Measurements from ENCODE around the gene TMEM138. TPM values are rescaled to one million over a fixed set of nuclear protein-coding genes. Genes with fewer than 3 reads are reported as not detected.
A peak's percentile ranks its signal among the peaks of the same experiment; 100 is the strongest.

TMEM138 gene
- total RNA-seq, 1 experiment from 2014 or later: 38.8 TPM

DNA sequence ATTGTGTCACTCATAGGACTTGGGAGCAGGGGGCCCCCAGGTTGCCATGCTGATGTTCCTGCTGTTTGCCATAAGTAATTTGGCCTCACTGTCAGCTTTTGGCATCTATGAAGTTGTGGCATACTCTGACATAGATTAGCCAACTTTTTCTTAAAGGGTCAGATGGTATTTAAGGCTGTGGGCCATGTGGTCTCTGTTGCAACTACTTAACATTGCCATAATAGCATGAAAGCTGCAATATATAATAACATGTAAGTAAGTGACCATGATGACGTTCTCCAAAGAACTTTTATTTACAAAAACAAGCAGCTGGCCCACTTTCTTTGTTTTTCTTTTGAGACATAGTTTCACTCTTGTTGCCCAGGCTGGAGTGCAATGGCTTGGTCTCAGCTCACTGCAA, 28.0 kb downstream of the TMEM138 start:
- POLR2A ChIA-PET: no interaction called here
- TF ChIP-seq, protein P1, sequence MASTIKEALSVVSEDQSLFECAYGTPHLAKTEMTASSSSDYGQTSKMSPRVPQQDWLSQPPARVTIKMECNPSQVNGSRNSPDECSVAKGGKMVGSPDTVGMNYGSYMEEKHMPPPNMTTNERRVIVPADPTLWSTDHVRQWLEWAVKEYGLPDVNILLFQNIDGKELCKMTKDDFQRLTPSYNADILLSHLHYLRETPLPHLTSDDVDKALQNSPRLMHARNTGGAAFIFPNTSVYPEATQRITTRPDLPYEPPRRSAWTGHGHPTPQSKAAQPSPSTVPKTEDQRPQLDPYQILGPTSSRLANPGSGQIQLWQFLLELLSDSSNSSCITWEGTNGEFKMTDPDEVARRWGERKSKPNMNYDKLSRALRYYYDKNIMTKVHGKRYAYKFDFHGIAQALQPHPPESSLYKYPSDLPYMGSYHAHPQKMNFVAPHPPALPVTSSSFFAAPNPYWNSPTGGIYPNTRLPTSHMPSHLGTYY (CRISPR knock-in tag; IDR thresholded peaks at IDR 0.05): no peak
- TF ChIP-seq RELA (CRISPR knock-in tag; IDR thresholded peaks at IDR 0.05; ENCODE audit: borderline replicate concordance): no peak
- TF ChIP-seq NR2C2 (CRISPR knock-in tag; IDR thresholded peaks at IDR 0.05): no peak
- TF ChIP-seq ZNF232 (CRISPR knock-in tag; IDR thresholded peaks at IDR 0.05): no peak
- TF ChIP-seq, protein P2, sequence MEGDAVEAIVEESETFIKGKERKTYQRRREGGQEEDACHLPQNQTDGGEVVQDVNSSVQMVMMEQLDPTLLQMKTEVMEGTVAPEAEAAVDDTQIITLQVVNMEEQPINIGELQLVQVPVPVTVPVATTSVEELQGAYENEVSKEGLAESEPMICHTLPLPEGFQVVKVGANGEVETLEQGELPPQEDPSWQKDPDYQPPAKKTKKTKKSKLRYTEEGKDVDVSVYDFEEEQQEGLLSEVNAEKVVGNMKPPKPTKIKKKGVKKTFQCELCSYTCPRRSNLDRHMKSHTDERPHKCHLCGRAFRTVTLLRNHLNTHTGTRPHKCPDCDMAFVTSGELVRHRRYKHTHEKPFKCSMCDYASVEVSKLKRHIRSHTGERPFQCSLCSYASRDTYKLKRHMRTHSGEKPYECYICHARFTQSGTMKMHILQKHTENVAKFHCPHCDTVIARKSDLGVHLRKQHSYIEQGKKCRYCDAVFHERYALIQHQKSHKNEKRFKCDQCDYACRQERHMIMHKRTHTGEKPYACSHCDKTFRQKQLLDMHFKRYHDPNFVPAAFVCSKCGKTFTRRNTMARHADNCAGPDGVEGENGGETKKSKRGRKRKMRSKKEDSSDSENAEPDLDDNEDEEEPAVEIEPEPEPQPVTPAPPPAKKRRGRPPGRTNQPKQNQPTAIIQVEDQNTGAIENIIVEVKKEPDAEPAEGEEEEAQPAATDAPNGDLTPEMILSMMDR (IDR thresholded peaks at IDR 0.05): no peak
- TF ChIP-seq FOXJ3 (CRISPR knock-in tag; IDR thresholded peaks at IDR 0.05; ENCODE audit: borderline replicate concordance): no peak
- no peak for TF ChIP-seq CREM (CRISPR knock-in tag; IDR thresholded peaks at IDR 0.05)
- CTCF ChIA-PET: interaction anchor here (0.7 to 5.7 kb wide), 2 partner anchors 54 to 137 kb away, joined by 3 to 53 read pairs; no protein-coding TSS in a partner anchor
- ATAC-seq: no peak
- Mint-ChIP-seq H3K4me1 (peaks cover 25% of the 10 kb centered on the region), H3K27me3 (ENCODE audit: low read depth) (no peaks in the 10 kb centered on the region), H3K36me3 (peaks cover 12% of the 10 kb centered on the region), H3K4me3 (no peak overlapping the region), H3K27ac (no peak overlapping the region), H3K9me3 (peaks cover 10% of the 10 kb centered on the region)
- DNase-seq (ENCODE audit: low spot score): no peak

DNA sequence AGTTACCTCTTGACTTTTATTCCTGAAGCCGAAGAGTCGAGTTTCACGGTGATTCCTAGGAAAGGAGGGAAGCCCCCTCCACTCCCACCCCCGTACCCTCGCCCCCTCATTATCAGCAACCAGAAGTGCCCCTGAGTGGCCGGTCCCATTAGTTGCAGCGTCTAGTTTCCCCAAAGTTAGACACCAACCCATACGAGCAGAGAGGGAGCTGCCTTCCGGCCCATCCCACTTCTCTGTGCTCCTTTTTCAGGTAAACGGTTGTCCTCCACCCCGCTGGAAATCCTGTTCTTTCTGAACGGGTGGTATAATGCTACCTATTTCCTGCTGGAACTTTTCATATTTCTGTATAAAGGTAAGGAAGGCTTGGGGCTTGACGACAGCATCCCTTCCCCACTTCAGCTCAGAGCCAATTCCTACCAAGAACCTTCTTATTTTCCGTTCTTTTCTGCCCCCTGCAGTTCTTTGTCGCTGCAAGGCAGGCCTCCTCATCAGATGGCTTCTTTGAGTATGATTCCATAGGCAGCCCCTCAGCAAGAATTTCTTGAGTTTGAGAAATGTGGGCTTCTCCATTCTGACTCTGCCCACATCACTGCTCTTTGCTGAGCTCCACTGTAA, 30.9 kb downstream of the TMEM138 start:
- Mint-ChIP-seq H3K27me3 (ENCODE audit: low read depth) (no peaks in the 10 kb centered on the region), H3K4me3 (peak overlapping the region; percentile 96), H3K4me1 (peaks cover 22% of the 10 kb centered on the region), H3K27ac (peak overlapping the region; percentile 80), H3K9me3 (peaks cover 10% of the 10 kb centered on the region), H3K36me3 (peaks cover 32% of the 10 kb centered on the region)
- CTCF ChIA-PET: interaction anchor here (0.6 to 5.7 kb wide), 20 partner anchors 9 to 395 kb away, joined by 3 to 53 read pairs (median 4); partner anchors contain the start of genes CPSF7, CYB561A3, SDHAF2 and TKFC
- peak; percentile 14 for ATAC-seq
- no peak for DNase-seq (ENCODE audit: low spot score)
- POLR2A ChIA-PET: interaction anchor here (0.6 to 2.1 kb wide), 6 partner anchors 10 to 99 kb away, joined by 3 to 17 read pairs (median 5); partner anchors contain the start of genes CPSF7, CYB561A3, SDHAF2 and TMEM138
- TF ChIP-seq, protein P3, sequence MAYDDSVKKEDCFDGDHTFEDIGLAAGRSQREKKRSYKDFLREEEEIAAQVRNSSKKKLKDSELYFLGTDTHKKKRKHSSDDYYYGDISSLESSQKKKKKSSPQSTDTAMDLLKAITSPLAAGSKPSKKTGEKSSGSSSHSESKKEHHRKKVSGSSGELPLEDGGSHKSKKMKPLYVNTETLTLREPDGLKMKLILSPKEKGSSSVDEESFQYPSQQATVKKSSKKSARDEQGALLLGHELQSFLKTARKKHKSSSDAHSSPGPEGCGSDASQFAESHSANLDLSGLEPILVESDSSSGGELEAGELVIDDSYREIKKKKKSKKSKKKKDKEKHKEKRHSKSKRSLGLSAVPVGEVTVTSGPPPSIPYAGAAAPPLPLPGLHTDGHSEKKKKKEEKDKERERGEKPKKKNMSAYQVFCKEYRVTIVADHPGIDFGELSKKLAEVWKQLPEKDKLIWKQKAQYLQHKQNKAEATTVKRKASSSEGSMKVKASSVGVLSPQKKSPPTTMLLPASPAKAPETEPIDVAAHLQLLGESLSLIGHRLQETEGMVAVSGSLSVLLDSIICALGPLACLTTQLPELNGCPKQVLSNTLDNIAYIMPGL (CRISPR knock-in tag; IDR thresholded peaks at IDR 0.05): no peak
- TF ChIP-seq, protein P4, sequence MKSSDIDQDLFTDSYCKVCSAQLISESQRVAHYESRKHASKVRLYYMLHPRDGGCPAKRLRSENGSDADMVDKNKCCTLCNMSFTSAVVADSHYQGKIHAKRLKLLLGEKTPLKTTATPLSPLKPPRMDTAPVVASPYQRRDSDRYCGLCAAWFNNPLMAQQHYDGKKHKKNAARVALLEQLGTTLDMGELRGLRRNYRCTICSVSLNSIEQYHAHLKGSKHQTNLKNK (CRISPR knock-in tag; IDR thresholded peaks at IDR 0.05): no peak
- TF ChIP-seq, protein P5, sequence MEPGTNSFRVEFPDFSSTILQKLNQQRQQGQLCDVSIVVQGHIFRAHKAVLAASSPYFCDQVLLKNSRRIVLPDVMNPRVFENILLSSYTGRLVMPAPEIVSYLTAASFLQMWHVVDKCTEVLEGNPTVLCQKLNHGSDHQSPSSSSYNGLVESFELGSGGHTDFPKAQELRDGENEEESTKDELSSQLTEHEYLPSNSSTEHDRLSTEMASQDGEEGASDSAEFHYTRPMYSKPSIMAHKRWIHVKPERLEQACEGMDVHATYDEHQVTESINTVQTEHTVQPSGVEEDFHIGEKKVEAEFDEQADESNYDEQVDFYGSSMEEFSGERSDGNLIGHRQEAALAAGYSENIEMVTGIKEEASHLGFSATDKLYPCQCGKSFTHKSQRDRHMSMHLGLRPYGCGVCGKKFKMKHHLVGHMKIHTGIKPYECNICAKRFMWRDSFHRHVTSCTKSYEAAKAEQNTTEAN (CRISPR knock-in tag; IDR thresholded peaks at IDR 0.05): no peak
- TF ChIP-seq, protein P6, sequence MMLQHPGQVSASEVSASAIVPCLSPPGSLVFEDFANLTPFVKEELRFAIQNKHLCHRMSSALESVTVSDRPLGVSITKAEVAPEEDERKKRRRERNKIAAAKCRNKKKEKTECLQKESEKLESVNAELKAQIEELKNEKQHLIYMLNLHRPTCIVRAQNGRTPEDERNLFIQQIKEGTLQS (CRISPR knock-in tag; conservative IDR thresholded peaks at IDR 0.05): no peak
- no peak for TF ChIP-seq MXD4 (CRISPR knock-in tag; IDR thresholded peaks at IDR 0.05; ENCODE audit: borderline replicate concordance)
- no peak for TF ChIP-seq SMAD3 (CRISPR knock-in tag; IDR thresholded peaks at IDR 0.05; ENCODE audit: borderline replicate concordance)
- no peak for TF ChIP-seq CREB1 (CRISPR knock-in tag; IDR thresholded peaks at IDR 0.05)
- no peak for TF ChIP-seq RELA (CRISPR knock-in tag; IDR thresholded peaks at IDR 0.05; ENCODE audit: borderline replicate concordance)
- no peak for TF ChIP-seq JAZF1 (CRISPR knock-in tag; IDR thresholded peaks at IDR 0.05)
- TF ChIP-seq NFYB (CRISPR knock-in tag; conservative IDR thresholded peaks at IDR 0.05; ENCODE audit: low read depth): no peak
- TF ChIP-seq, protein P7, sequence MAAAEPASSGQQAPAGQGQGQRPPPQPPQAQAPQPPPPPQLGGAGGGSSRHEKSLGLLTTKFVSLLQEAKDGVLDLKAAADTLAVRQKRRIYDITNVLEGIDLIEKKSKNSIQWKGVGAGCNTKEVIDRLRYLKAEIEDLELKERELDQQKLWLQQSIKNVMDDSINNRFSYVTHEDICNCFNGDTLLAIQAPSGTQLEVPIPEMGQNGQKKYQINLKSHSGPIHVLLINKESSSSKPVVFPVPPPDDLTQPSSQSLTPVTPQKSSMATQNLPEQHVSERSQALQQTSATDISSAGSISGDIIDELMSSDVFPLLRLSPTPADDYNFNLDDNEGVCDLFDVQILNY (CRISPR knock-in tag; IDR thresholded peaks at IDR 0.05): no peak
- no peak for TF ChIP-seq TP53 (CRISPR knock-in tag; IDR thresholded peaks at IDR 0.05)
- no peak for TF ChIP-seq RORB (CRISPR knock-in tag; IDR thresholded peaks at IDR 0.05)
- TF ChIP-seq, protein P8, sequence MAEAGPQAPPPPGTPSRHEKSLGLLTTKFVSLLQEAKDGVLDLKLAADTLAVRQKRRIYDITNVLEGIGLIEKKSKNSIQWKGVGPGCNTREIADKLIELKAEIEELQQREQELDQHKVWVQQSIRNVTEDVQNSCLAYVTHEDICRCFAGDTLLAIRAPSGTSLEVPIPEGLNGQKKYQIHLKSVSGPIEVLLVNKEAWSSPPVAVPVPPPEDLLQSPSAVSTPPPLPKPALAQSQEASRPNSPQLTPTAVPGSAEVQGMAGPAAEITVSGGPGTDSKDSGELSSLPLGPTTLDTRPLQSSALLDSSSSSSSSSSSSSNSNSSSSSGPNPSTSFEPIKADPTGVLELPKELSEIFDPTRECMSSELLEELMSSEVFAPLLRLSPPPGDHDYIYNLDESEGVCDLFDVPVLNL (CRISPR knock-in tag; IDR thresholded peaks at IDR 0.05; ENCODE audit: borderline replicate concordance, low read depth): no peak
- TF ChIP-seq NR2C2 (CRISPR knock-in tag; IDR thresholded peaks at IDR 0.05): no peak
- TF ChIP-seq ZNF219 (CRISPR knock-in tag; IDR thresholded peaks at IDR 0.05; ENCODE audit: borderline replicate concordance): no peak
- TF ChIP-seq, protein P9, sequence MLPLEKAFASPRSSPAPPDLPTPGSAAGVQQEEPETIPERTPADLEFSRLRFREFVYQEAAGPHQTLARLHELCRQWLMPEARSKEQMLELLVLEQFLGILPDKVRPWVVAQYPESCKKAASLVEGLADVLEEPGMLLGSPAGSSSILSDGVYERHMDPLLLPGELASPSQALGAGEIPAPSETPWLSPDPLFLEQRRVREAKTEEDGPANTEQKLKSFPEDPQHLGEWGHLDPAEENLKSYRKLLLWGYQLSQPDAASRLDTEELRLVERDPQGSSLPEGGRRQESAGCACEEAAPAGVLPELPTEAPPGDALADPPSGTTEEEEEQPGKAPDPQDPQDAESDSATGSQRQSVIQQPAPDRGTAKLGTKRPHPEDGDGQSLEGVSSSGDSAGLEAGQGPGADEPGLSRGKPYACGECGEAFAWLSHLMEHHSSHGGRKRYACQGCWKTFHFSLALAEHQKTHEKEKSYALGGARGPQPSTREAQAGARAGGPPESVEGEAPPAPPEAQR (CRISPR knock-in tag; IDR thresholded peaks at IDR 0.05): no peak
- TF ChIP-seq, protein P10, sequence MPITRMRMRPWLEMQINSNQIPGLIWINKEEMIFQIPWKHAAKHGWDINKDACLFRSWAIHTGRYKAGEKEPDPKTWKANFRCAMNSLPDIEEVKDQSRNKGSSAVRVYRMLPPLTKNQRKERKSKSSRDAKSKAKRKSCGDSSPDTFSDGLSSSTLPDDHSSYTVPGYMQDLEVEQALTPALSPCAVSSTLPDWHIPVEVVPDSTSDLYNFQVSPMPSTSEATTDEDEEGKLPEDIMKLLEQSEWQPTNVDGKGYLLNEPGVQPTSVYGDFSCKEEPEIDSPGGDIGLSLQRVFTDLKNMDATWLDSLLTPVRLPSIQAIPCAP (CRISPR knock-in tag; IDR thresholded peaks at IDR 0.05): no peak
